GM21825 (cell line): ENCODE results near the gene TBC1D2.

Experiments used
- ATAC-seq: cut with Tn5 transposase; IDR thresholded peaks from one replicate; pipeline ENCODE4 v1.9.1; 2021; ENCODE audit warnings: mild to moderate bottlenecking, moderate library complexity; ENCODE audit not compliant: unreplicated experiment

Gene TBC1D2

DNA sequence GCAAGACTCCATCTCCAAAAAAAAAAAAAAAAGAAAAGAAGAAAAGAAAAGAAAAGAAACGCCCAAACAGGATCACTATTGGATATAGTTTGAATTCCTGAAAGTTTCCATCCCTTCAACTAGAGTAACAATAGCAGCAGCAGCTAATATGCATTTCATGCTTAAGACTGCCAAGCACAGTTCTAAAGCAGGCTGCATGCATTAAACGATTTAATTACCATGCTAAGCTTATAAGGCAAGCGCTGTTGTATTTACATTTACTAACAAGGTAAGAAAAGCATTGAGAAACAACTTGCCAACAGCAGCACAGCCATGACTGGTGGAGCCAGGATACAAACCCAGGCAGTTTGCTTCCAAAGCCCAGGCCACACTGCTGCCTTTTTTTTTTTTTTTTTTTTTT, 13.0 kb downstream of the TBC1D2 start:
- ATAC-seq = no peak

- no peak for ATAC-seq
These were observed 13.8 kb downstream of the TBC1D2 start for GRCh38 chr9:98241357-98242300.

DNA sequence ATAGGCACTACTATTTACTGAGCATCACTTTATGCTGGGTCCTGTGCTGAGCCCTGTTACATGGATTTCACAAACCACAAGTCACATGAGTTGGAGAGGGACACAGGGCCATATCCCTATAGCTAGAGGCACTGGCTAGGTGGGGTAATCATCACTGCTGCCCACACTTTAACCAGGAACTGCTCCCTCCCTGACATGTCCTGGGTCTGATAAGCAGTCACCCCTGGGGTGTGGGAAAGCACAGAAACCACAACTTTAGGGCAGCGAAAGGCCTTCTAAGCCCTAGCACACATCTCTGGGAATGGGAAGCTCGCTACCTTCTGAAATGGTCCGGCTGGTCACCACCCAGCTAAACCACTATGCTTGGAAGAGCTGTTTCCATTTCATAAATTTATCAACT, 15.0 kb downstream of the TBC1D2 start:
- no peak for ATAC-seq

DNA sequence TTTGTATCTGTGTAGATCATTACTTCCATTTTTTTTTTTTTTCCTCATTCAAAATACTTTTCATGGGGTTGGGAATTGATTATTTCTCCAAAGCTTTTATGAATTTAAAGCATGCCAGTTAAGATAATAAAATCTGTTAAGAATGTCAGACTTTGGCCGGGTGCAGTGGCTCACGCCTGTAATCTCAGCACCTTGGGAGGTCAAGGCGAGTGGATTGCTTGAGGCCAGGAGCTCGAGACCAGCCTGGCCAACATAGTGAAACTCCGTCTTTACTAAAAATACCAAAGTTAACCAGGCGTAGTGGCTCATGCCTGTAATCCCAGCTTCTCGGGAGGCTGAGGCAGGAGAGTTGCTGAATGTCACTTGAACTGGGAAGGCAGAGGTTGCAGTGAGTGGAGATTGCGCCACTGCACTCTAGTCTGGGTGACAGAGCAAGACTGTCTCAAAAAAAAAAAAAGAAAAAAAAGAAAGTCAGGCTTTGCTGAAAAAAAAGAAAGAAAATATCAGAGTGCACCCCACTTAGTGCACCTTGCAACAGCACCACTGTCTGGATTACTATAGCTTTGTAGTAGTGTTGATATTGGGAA, 18.5 kb downstream of the TBC1D2 start:
- no peak for ATAC-seq

DNA sequence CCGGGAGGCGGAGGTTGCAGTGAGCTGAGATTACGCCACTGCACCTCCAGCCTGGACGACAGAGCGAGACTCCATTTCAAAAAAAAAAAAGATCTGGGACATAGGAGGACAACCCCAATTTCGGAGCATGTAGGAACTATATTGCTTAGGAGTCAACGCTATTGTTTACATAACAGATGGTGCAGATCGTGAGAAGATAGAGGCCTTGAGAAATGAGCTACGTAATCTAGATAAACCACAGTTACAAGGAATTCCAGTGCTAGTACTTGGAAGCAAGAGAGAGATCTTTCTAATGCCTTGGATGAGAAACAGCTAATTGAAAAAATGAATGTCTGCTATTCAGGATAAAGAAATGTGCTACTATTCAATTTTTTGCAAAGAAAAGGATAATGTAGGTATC, 20.3 kb downstream of the TBC1D2 start:
- ATAC-seq = no peak

DNA sequence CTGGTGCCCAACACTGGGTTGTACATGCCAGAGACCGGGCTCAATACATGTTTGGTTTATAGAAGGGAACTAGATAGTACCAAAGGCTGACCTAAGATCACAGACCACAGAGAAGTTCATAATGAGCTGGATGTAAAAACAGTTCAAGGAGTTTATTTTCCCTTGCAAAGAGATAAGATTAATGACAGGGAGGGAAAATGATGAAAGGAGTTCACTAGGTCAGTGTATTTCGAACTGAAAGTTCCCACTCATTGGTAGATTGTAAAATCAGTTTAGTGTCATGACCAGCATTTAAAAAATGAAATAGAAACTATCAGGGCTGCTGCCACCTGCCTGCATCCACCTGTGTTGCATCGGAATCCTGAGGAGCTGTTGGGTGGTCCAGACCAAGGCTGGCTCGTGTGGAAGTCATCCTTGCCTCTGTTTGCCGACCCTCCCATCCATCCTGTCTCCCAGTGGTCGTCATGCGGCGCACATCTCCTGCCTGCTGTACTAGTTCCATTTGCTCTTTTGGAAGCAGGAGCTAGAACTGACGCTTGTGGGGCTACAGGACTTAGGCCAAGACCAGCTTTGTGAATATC, 21.1 kb downstream of the TBC1D2 start:
- ATAC-seq = no peak

DNA sequence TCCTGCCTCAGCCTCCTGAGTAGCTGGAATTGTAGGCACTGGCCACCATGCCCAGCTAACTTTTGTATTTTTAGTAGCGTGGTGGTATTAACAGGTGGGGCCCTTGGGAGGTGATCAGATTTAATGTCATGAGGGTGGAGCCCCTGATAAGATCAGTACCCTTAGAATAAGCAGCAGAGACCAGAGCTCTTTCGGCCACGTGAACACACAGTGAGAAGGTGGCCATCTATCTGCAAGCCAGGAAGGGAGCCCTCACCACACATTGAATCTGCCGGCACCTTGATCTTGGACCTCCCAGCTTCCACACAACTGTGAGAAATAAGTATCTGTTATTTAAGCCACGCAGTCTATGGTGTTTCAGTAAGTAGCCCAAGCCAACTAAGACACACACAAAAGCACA, 22.5 kb downstream of the TBC1D2 start:
- no peak for ATAC-seq

DNA sequence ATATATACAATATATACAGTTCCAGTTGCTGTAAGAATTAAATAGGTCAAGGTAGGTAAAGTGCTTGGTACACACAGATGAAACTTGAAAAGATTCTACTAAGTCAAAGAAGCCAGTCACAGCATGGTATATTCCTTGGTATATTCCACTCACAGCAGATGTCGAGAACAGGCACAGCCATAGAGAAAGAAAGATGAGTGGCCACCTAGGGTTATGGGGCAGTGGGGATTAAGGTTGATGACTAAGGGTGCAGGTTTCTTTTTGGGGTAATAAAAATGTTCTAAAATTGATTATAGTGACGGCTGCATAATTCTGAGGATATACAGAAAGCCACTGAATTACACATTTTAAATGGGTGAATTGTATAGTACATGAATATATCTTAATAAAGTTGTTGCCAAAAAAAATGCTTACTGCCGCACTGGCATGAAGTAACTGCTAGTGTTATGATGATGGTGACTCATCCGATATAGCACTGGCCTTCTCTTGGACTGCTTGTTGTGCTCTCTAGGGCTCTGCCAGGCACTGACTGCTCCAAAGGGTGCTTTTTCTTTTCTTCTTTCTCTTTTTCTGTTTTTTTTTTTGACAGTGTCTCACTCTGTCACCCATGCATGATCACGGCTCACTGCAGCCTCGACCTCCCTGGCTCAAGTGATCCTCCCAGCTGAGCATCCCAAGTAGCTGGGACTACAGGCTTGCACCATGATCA, 23.5 kb downstream of the TBC1D2 start:
- ATAC-seq = no peak

DNA sequence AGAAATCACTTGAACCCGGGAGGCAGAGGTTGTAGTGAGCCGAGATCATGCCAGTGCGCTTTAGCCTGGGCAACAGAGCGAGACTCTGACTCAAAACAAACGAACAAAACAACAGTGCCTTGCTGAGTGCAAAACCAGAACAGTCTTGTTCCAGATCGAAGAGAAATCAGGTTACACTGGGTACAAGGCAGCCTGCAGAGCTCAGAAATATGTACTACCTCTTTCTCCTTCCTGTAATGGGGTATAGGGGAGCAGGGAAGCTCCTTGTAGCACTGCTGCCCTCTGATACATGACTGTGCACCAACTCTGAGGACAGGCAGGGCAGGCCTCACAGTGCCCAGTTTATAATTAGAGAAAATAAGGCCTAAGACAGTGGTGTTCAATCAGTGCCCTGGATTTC, 24.7 kb downstream of the TBC1D2 start:
- ATAC-seq = no peak

- ATAC-seq = no peak
These were observed 25.1 kb downstream of the TBC1D2 start for GRCh38 chr9:98230304-98230703.

- ATAC-seq = no peak
These were observed 25.8 kb downstream of the TBC1D2 start for GRCh38 chr9:98229620-98230019.

DNA sequence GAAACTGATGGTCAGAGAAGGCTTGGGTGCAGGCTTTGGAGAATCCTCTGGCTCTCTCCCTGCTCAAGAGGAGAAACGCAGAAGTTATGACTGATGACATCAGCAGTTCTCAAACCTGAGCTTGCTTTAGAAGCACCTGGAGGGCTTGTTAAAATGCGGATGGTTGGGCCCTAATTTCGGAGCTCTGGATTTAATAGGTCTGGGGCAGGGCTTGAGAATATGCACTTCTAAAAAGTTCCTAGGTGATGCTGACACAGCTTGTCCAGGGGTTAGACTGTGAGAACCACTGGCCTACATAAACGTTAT, 26.4 kb downstream of the TBC1D2 start:
- ATAC-seq = no peak

DNA sequence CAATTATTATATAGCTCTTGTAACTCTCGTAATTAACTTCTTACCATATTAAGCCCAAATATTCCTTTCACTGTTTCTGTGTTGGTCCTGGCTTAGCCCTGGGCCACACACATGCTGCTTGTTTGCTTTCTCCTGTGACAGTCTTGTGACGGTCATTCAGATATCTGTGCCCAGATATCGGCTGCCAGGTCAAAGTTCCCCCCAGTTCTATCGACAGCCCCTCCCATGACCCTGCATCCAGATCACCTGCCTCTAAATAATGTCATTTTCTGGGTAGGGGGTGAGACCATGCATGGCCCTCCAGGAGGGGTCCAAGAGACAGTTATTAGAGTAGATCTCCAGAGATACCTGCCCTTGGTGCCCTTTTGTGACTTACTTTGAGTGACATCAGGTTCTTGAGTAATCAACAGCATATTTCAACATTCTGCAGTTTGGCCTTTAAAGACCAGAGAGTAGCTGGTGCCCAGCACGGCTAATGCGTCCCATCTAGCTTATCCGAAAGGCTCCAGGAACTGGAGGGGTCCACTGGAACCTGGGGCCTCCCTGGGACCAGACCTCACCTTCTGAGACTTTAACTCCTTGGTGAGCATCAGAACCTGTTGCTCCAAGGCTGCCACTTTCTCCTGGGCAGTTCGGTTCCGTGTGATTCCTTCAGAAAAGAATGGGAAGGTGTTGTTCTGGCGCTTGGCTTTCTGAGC, 26.9 kb downstream of the TBC1D2 start:
- ATAC-seq = no peak

GRCh38 chr9:98227883-98228282, 27.6 kb downstream of the TBC1D2 start:
- ATAC-seq = no peak

DNA sequence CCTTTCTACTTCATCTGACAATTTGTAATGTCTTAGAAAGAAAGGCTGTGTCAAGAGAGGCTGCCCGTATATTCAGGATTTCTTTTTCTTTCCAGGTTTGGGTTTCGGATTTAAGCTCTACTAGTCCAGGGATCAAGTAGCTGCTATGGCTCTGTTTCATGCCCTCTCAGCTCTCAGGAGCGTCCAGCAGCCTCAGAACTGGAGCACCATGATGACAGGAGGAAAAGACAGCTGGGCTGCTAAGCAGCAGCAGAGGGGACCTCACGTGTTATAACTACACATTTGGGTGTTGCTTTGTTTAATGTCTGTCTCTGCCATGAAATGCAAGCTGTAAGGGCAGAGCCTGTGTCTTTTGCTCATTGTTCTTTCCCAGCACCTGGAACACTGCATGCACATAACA, 28.5 kb downstream of the TBC1D2 start:
- ATAC-seq = no peak

DNA sequence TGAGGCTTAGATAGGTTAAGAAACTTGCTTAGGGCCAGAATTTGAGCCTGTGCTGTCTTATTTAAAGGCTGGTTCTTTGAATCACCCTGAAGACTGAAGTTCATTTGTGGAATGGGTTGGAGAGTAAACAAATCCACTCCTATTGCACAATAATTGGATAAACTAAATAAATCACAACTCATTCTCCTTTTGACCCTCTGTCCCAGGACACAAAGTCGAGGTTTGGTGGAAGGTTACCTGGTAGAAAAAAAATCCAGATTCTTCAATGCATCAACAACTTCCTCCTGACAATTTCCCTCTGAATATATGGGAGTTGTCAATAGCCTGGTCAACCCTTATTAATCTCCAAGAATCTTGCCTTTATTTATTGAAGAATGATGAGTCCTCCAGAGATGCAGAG, 28.9 kb downstream of the TBC1D2 start:
- ATAC-seq = no peak

DNA sequence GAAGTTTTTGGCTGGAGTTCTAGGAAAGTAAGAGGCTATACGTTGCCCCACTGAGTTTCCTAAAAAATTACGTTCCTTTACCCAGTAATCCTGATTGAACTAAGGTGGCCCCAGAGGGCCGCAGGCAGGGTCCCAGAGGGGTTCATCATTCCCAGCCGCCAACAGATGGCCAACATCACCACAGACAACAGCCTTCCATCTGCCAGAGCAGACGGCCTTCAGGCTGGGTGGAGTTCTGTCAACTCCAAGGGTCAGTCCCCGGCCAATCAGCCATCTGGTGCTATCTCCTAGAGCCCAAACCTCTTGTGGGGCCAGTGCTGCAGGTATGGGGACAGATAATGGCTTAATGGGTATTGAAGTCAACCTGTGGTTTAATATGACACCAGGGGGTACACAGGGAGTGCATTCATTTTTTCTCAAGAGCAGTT, 30.4 kb downstream of the TBC1D2 start:
- ATAC-seq = no peak

GRCh38 chr9:98222885-98223691, 32.4 kb downstream of the TBC1D2 start:
- ATAC-seq = no peak

GRCh38 chr9:98220911-98221310, 34.5 kb downstream of the TBC1D2 start:
- ATAC-seq = no peak

GRCh38 chr9:98219794-98220370, 35.6 kb downstream of the TBC1D2 start:
- ATAC-seq = no peak
